HepG2 (cell line): ENCODE results near the gene PSMB3. TPM values are rescaled to one million over a fixed set of nuclear protein-coding genes. Genes with fewer than 3 reads are reported as not detected.

Experiments
- ATAD3A ChIP-seq: sonication (generic); formaldehyde crosslinking; IDR thresholded peaks from 2 replicates; pipeline ENCODE4 v1.4.0; 2020; ENCODE audit warnings: missing genetic modification reagents
- ATF3 ChIP-seq: sonication (generic); formaldehyde crosslinking; IDR thresholded peaks from 2 replicates; pipeline ENCODE4 v1.4.0; 2020; ENCODE audit warnings: missing genetic modification reagents
- CBX1 ChIP-seq: IDR thresholded peaks from one replicate; pipeline ENCODE4 v1.6.1; 2016; ENCODE audit warnings: antibody characterized with exemption, low read depth
- DPF2 ChIP-seq: sonication (generic); formaldehyde crosslinking; IDR thresholded peaks from 2 replicates; pipeline ENCODE4 v1.4.0; 2020; ENCODE audit warnings: mild to moderate bottlenecking, low read depth, missing genetic modification reagents, borderline replicate concordance
- ERF ChIP-seq: IDR thresholded peaks from 2 replicates; pipeline ENCODE4 v1.6.1; 2018; ENCODE audit warnings: missing biosample characterization, missing genetic modification reagents
- MTA3 ChIP-seq: sonication (generic); formaldehyde crosslinking; IDR thresholded peaks from 2 replicates; pipeline ENCODE4 v1.4.0; 2020; ENCODE audit warnings: missing genetic modification reagents
- MTF1 ChIP-seq: sonication (generic); formaldehyde crosslinking; IDR thresholded peaks from 2 replicates; pipeline ENCODE4 v1.5.0; 2020; ENCODE audit warnings: missing genetic modification reagents
- NFYB ChIP-seq: sonication (generic); formaldehyde crosslinking; IDR thresholded peaks from 2 replicates; pipeline ENCODE4 v1.4.0; 2020; ENCODE audit warnings: missing genetic modification reagents
- RARA ChIP-seq: IDR thresholded peaks from 2 replicates; pipeline ENCODE4 v1.6.1; 2016; ENCODE audit warnings: missing genetic modification reagents, missing compliant biosample characterization
- ZNF547 ChIP-seq: sonication (generic); formaldehyde crosslinking; IDR thresholded peaks from 2 replicates; pipeline ENCODE4 v1.5.1; 2020; ENCODE audit warnings: mild to moderate bottlenecking, missing genetic modification reagents
- ZNF713 ChIP-seq: sonication (generic); formaldehyde crosslinking; IDR thresholded peaks from 2 replicates; pipeline ENCODE4 v1.4.0; 2020; ENCODE audit warnings: mild to moderate bottlenecking, missing genetic modification reagents
- ZNF776 ChIP-seq: sonication (generic); formaldehyde crosslinking; IDR thresholded peaks from 2 replicates; pipeline ENCODE4 v1.4.0; 2020; ENCODE audit warnings: mild to moderate bottlenecking, missing genetic modification reagents
- ZNF780A ChIP-seq: sonication (generic); formaldehyde crosslinking; IDR thresholded peaks from 2 replicates; pipeline ENCODE4 v1.8.0; 2022; ENCODE audit warnings: mild to moderate bottlenecking, missing genetic modification reagents, moderate library complexity
- polyA plus RNA-seq, 8 experiments: library from polyadenylated mRNA; depleted of rRNA in 3 of 8; stranded (reverse) in 7 of 8; unstranded in 1 of 8; fragments of >200 nt; fragmentation: Illumina TruSeq in 4 of 8; extraction: Trizol in 4 of 8; gene quantifications; 2 replicates each; pipeline versions ENCODE4 v1.2.1 to v1.2.3, GENCODE V29; 2011 to 2016; ENCODE audit warnings: low read depth in 4 of 8, missing spikeins in 1 of 8, mixed read lengths in 1 of 8; ENCODE audit not compliant: insufficient read depth in 1 of 8
- total RNA-seq, 5 experiments: library from RNA; depleted of rRNA; stranded (reverse); fragments of >200 nt; fragmentation: Illumina TruSeq; extraction: Trizol; gene quantifications; 2 replicates each; pipeline ENCODE4 v1.2.3, GENCODE V29; 2016; ENCODE audit warnings: low read depth in 1 of 5
- TF ChIP-seq, protein P1 (sequence below): sonication (generic); formaldehyde crosslinking; IDR thresholded peaks from 2 replicates; pipeline ENCODE4 v1.5.0; 2020; ENCODE audit warnings: mild to moderate bottlenecking, missing genetic modification reagents
- TF ChIP-seq, protein P2 (sequence below): sonication (generic); formaldehyde crosslinking; IDR thresholded peaks from 2 replicates; pipeline ENCODE4 v1.9.0; 2021; ENCODE audit warnings: missing genetic modification reagents, borderline replicate concordance
- TF ChIP-seq, protein P3 (sequence below): sonication (generic); formaldehyde crosslinking; IDR thresholded peaks from 2 replicates; pipeline ENCODE4 v1.4.0; 2020; ENCODE audit warnings: missing genetic modification reagents
- TF ChIP-seq, protein P4 (sequence below): sonication (generic); formaldehyde crosslinking; IDR thresholded peaks from 2 replicates; pipeline ENCODE4 v1.9.0; 2021; ENCODE audit warnings: missing genetic modification reagents, mild to moderate bottlenecking, borderline replicate concordance
- TF ChIP-seq, protein P5 (sequence below): sonication (generic); formaldehyde crosslinking; IDR thresholded peaks from 2 replicates; pipeline ENCODE4 v1.4.0; 2020; ENCODE audit warnings: low read depth, mild to moderate bottlenecking, missing genetic modification reagents
- TF ChIP-seq, protein P6 (sequence below): sonication (generic); formaldehyde crosslinking; IDR thresholded peaks from 2 replicates; pipeline ENCODE4 v1.5.1; 2020; ENCODE audit warnings: missing genetic modification reagents, mild to moderate bottlenecking, borderline replicate concordance
- TF ChIP-seq, protein P7 (sequence below): sonication (generic); formaldehyde crosslinking; IDR thresholded peaks from 2 replicates; pipeline ENCODE4 v1.4.0; 2020; ENCODE audit warnings: missing genetic modification reagents

Gene PSMB3
- total and polyA plus RNA-seq, 2 of the 13 experiments (the other 11 are each of a cell fraction or from before 2014, with no cell fraction given), result 366 to 517 TPM

DNA sequence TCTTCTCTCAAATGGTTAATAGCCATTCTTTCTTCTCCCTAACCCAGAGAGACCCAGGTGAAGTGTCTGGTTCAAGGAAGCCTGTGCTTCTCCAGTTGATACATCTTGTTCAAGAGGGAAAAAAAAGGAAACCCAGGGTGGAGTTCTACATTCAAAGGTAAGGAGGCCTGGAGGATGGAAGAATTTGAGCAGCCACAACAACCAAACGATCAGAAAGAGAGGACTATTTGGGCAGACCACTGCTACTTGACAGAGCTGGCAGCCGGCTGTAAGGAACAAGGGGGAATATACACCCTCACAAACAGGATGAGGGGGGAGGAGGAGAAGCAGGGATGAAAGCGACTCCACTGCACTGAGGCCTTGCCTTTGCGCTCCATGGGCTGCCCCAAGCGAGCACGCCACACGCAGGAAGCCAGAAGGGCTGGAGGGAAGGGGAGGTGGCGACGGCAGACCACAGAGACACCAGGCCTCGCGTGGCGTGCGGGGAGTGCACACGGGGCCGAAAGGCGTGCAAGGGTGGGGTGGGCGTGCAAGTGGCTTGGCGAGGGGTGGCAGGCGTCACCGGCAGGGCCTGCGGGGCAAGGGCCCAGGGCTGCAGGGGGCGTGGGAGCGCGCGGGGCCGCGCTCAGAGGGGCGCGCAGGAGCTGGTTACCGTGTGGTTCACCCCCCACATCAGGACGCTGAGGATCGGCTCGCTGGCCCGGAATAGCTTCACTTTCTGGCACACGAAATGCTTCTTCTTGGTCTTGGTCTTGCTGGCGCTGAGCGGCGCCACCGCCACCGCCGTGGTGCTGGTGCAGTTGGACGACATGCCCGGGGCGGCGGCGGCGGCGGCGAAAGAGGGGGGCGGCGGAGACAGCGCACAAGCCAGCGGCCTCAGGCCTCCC lies 46.3 kb downstream of the PSMB3 start (continued):
- TF ChIP-seq, protein P1, sequence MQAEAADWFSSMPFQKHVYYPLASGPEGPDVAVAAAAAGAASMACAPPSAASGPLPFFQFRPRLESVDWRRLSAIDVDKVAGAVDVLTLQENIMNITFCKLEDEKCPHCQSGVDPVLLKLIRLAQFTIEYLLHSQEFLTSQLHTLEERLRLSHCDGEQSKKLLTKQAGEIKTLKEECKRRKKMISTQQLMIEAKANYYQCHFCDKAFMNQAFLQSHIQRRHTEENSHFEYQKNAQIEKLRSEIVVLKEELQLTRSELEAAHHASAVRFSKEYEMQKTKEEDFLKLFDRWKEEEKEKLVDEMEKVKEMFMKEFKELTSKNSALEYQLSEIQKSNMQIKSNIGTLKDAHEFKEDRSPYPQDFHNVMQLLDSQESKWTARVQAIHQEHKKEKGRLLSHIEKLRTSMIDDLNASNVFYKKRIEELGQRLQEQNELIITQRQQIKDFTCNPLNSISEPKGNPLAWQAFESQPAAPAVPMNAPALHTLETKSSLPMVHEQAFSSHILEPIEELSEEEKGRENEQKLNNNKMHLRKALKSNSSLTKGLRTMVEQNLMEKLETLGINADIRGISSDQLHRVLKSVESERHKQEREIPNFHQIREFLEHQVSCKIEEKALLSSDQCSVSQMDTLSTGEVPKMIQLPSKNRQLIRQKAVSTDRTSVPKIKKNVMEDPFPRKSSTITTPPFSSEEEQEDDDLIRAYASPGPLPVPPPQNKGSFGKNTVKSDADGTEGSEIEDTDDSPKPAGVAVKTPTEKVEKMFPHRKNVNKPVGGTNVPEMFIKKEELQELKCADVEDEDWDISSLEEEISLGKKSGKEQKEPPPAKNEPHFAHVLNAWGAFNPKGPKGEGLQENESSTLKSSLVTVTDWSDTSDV, result peak; percentile 35; the same call in 1 of the 2 replicates
- TF ChIP-seq ZNF547 (CRISPR knock-in tag), result no peak
- TF ChIP-seq RARA (CRISPR knock-in tag), result no peak
- TF ChIP-seq, protein P2, sequence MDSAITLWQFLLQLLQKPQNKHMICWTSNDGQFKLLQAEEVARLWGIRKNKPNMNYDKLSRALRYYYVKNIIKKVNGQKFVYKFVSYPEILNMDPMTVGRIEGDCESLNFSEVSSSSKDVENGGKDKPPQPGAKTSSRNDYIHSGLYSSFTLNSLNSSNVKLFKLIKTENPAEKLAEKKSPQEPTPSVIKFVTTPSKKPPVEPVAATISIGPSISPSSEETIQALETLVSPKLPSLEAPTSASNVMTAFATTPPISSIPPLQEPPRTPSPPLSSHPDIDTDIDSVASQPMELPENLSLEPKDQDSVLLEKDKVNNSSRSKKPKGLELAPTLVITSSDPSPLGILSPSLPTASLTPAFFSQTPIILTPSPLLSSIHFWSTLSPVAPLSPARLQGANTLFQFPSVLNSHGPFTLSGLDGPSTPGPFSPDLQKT (CRISPR knock-in tag), result no peak
- TF ChIP-seq, protein P3, sequence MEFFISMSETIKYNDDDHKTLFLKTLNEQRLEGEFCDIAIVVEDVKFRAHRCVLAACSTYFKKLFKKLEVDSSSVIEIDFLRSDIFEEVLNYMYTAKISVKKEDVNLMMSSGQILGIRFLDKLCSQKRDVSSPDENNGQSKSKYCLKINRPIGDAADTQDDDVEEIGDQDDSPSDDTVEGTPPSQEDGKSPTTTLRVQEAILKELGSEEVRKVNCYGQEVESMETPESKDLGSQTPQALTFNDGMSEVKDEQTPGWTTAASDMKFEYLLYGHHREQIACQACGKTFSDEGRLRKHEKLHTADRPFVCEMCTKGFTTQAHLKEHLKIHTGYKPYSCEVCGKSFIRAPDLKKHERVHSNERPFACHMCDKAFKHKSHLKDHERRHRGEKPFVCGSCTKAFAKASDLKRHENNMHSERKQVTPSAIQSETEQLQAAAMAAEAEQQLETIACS (CRISPR knock-in tag), result peak; percentile 91
- TF ChIP-seq, protein P4, sequence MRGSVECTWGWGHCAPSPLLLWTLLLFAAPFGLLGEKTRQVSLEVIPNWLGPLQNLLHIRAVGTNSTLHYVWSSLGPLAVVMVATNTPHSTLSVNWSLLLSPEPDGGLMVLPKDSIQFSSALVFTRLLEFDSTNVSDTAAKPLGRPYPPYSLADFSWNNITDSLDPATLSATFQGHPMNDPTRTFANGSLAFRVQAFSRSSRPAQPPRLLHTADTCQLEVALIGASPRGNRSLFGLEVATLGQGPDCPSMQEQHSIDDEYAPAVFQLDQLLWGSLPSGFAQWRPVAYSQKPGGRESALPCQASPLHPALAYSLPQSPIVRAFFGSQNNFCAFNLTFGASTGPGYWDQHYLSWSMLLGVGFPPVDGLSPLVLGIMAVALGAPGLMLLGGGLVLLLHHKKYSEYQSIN (CRISPR knock-in tag), result no peak
- TF ChIP-seq ZNF780A (CRISPR knock-in tag), result no peak
- TF ChIP-seq ATAD3A (CRISPR knock-in tag), result no peak
- TF ChIP-seq NFYB (CRISPR knock-in tag), result no peak; the same call in 1 of the 2 replicates
- no peak for TF ChIP-seq DPF2 (CRISPR knock-in tag)
- TF ChIP-seq ERF, result no peak
- TF ChIP-seq, protein P5, sequence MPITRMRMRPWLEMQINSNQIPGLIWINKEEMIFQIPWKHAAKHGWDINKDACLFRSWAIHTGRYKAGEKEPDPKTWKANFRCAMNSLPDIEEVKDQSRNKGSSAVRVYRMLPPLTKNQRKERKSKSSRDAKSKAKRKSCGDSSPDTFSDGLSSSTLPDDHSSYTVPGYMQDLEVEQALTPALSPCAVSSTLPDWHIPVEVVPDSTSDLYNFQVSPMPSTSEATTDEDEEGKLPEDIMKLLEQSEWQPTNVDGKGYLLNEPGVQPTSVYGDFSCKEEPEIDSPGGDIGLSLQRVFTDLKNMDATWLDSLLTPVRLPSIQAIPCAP, result no peak
- TF ChIP-seq MTF1, result no peak
- TF ChIP-seq CBX1, result no peak
- no peak for TF ChIP-seq ATF3
- no peak for TF ChIP-seq MTA3 (CRISPR knock-in tag)
- TF ChIP-seq ZNF713 (CRISPR knock-in tag), result no peak
- TF ChIP-seq, protein P6, sequence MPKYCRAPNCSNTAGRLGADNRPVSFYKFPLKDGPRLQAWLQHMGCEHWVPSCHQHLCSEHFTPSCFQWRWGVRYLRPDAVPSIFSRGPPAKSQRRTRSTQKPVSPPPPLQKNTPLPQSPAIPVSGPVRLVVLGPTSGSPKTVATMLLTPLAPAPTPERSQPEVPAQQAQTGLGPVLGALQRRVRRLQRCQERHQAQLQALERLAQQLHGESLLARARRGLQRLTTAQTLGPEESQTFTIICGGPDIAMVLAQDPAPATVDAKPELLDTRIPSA (CRISPR knock-in tag), result peak; percentile 76; the same call in 1 of the 2 replicates
- TF ChIP-seq, protein P7, sequence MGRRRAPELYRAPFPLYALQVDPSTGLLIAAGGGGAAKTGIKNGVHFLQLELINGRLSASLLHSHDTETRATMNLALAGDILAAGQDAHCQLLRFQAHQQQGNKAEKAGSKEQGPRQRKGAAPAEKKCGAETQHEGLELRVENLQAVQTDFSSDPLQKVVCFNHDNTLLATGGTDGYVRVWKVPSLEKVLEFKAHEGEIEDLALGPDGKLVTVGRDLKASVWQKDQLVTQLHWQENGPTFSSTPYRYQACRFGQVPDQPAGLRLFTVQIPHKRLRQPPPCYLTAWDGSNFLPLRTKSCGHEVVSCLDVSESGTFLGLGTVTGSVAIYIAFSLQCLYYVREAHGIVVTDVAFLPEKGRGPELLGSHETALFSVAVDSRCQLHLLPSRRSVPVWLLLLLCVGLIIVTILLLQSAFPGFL, result no peak
- TF ChIP-seq ZNF776 (CRISPR knock-in tag), result peak; percentile 72; the same call in 1 of the 2 replicates
